Subcutaneous adipose tissue (tissue), 4 donors: Measurements from ENCODE around the gene ZCCHC2. TPM values are rescaled to one million over a fixed set of nuclear protein-coding genes. Genes with fewer than 3 reads are reported as not detected.

Source experiments
- CTCF ChIP-seq: fragments of 450-650 bp; IDR thresholded peaks from one replicate; pipeline ENCODE4 v1.5.1; 2016; ENCODE audit warnings: low read depth, mild to moderate bottlenecking, control low read depth, antibody characterized with exemption, moderate library complexity
- total RNA-seq, 4 donors: library from RNA; depleted of rRNA; stranded (reverse); fragments of >200 nt; gene quantifications; one replicate each; pipeline ENCODE4 v1.1.0, GENCODE V29; 2016

Gene ZCCHC2
- total RNA-seq, 4 donors from 2014 or later = 33.5 to 48.1 (median 37.1) TPM

GRCh38 chr18:62617793-62618591, 95.2 kb downstream of the ZCCHC2 start:
- no peak for TF ChIP-seq CTCF

GRCh38 chr18:62618735-62619134, 95.9 kb downstream of the ZCCHC2 start:
- TF ChIP-seq CTCF = no peak

GRCh38 chr18:62621546-62621945, 98.7 kb downstream of the ZCCHC2 start:
- TF ChIP-seq CTCF = no peak

GRCh38 chr18:62625019-62625418, 102.2 kb downstream of the ZCCHC2 start:
- TF ChIP-seq CTCF = no peak

Other genes with a start within 250 kb of the ZCCHC2 start
- 10 to 100 TPM in 1 of 4 donors, 1 to 10 TPM in 2, under 1 TPM in 1; 0.94 to 27.7 (median 7.1) TPM for gene TNFRSF11A, start 197.7 kb upstream of the ZCCHC2 start, total RNA-seq
- gene PHLPP1, start 192.5 kb downstream of the ZCCHC2 start, total RNA-seq = 10 to 100 TPM in 3 of 4 donors, 1 to 10 TPM in 1; 9.7 to 28.3 (median 21.2) TPM